Esophagus squamous epithelium (tissue), 4 donors: Measurements from ENCODE around the gene GNAL.

Source experiments
- CTCF ChIP-seq, 6 experiments: fragments of 450-650 bp in 4 of 6; fragments of 200-600 bp in 2 of 6; sonication (generic) in 2 of 6; IDR thresholded peaks; one replicate each; pipeline ENCODE4 v1.5.1; 2016 to 2019; ENCODE audit warnings: antibody characterized with exemption in 6 of 6, mild to moderate bottlenecking in 4 of 6, moderate library complexity in 4 of 6
- POLR2A ChIP-seq, 4 donors: fragments of 450-650 bp; IDR thresholded peaks; one replicate each; pipeline ENCODE4 v1.6.1; 2017; ENCODE audit warnings: antibody characterized with exemption in 4 of 4, mild to moderate bottlenecking in 4 of 4, moderate library complexity in 3 of 4

- no peak for TF ChIP-seq CTCF (IDR thresholded peaks at IDR 0.05)
- TF ChIP-seq POLR2A (IDR thresholded peaks at IDR 0.05), result no peak
Observed at GRCh38 chr18:11668441-11669169, 20.5 kb upstream of the GNAL start.
